Nephron progenitor cell (in vitro differentiated cells): Measurements from ENCODE around the gene TNRC6C.
"Not testable (repeated sequence)": the region's sequence is repeated elsewhere in the genome, so short reads cannot be mapped to it uniquely, and the experiment has no call there.

ENCODE experiments used
- DNase-seq: peaks from one replicate; pipeline ENCODE4 v3.0.0; 2021
- H3K27ac Mint-ChIP-seq: 2 replicates; pipeline ENCODE4 v1.8.0; 2021; ENCODE audit warnings: mild to moderate bottlenecking, moderate library complexity, mixed read lengths
- H3K27me3 Mint-ChIP-seq: 2 replicates; pipeline ENCODE4 v1.8.0; 2021; ENCODE audit warnings: mild to moderate bottlenecking, low read depth, mixed read lengths; ENCODE audit not compliant: poor library complexity
- H3K36me3 Mint-ChIP-seq: 2 replicates; pipeline ENCODE4 v1.8.0; 2021; ENCODE audit warnings: low read depth, mixed read lengths
- H3K4me1 Mint-ChIP-seq: 2 replicates; pipeline ENCODE4 v1.8.0; 2021; ENCODE audit warnings: mixed read lengths
- H3K4me3 Mint-ChIP-seq: 2 replicates; pipeline ENCODE4 v1.8.0; 2021; ENCODE audit warnings: mild to moderate bottlenecking, moderate library complexity, mixed read lengths
- H3K9me3 Mint-ChIP-seq: 2 replicates; pipeline ENCODE4 v1.8.0; 2021; ENCODE audit warnings: mild to moderate bottlenecking, moderate library complexity, mixed read lengths
- CTCF ChIP-seq: fragments of 200-600 bp; sonication (generic); IDR thresholded peaks from 2 replicates; pipeline ENCODE4 v1.5.0; 2021; ENCODE audit warnings: antibody characterized with exemption

The TNRC6C gene

GRCh38 chr17:78134899-78135385, 176.4 kb downstream of the TNRC6C start:
- Mint-ChIP-seq H3K4me1 (peaks cover 21% of the 10 kb centered on the region), H3K9me3 (no peaks in the 10 kb centered on the region), H3K27ac (no peak overlapping the region), H3K36me3 (no peaks in the 10 kb centered on the region), H3K4me3 (no peak overlapping the region), H3K27me3 (peaks cover 33% of the 10 kb centered on the region)
- TF ChIP-seq CTCF: no peak
- no peak for DNase-seq

- Mint-ChIP-seq H3K36me3 (no peaks in the 10 kb centered on the region), H3K4me3 (no peak overlapping the region), H3K4me1 (peaks cover 17% of the 10 kb centered on the region), H3K27me3 (peaks cover 31% of the 10 kb centered on the region), H3K27ac (no peak overlapping the region), H3K9me3 (no peaks in the 10 kb centered on the region)
- no peak for DNase-seq
- TF ChIP-seq CTCF: no peak
These were observed 177.5 kb downstream of the TNRC6C start for GRCh38 chr17:78135858-78136500.

GRCh38 chr17:78137392-78138203, 179.1 kb downstream of the TNRC6C start:
- Mint-ChIP-seq H3K36me3 (no peaks in the 10 kb centered on the region), H3K27me3 (peaks cover 32% of the 10 kb centered on the region), H3K27ac (no peak overlapping the region), H3K4me3 (no peak overlapping the region), H3K4me1 (peaks cover 28% of the 10 kb centered on the region), H3K9me3 (no peaks in the 10 kb centered on the region)
- TF ChIP-seq CTCF: peak; percentile 25
- DNase-seq: no peak

- Mint-ChIP-seq H3K27me3 (peaks cover 24% of the 10 kb centered on the region), H3K4me1 (peaks cover 34% of the 10 kb centered on the region), H3K9me3 (no peaks in the 10 kb centered on the region), H3K27ac (no peak overlapping the region), H3K4me3 (no peak overlapping the region), H3K36me3 (no peaks in the 10 kb centered on the region)
- TF ChIP-seq CTCF: no peak
- no peak for DNase-seq
These were observed 179.9 kb downstream of the TNRC6C start for GRCh38 chr17:78138204-78139060.

- Mint-ChIP-seq H3K27me3 (peaks cover 13% of the 10 kb centered on the region), H3K4me1 (peaks cover 42% of the 10 kb centered on the region)
- H3K36me3 Mint-ChIP-seq, H3K9me3 Mint-ChIP-seq, H3K27ac Mint-ChIP-seq, DNase-seq, H3K4me3 Mint-ChIP-seq: not testable (repeated sequence)
These were observed 181.3 kb downstream of the TNRC6C start for GRCh38 chr17:78139861-78140168.
